HEK293 (cell line): ENCODE data around the gene SMIM24.

Source experiments
- CTCF ChIA-PET: fragments of 350-600 bp; formaldehyde crosslinking; extraction: SDS; loops from one replicate; lab custom pipeline; 2021; ENCODE audit warnings: antibody characterized with exemption; lab: Yijun Ruan, JAX
- POLR2A ChIA-PET: fragments of 300-600 bp; formaldehyde crosslinking; extraction: SDS; loops from one replicate; lab custom pipeline; 2020; ENCODE audit warnings: antibody characterized with exemption, inconsistent platforms; lab: Yijun Ruan, JAX
- H3K27ac ChIP-seq: fragments of 200-500 bp; sonication (Bioruptor generic); 2 replicates; pipeline ENCODE4 v1.5.1; 2014; ENCODE audit warnings: low read depth, low read length, control low read depth, inconsistent platforms; ENCODE audit errors: extremely low read depth
- H3K36me3 ChIP-seq, 2 experiments: fragments of 200-500 bp in 1 of 2; sonication (Bioruptor generic) in 1 of 2; 1 replicate in 1 of 2; 2 replicates in 1 of 2; pipeline ENCODE4 v1.5.1; 2014 to 2017; ENCODE audit warnings: inconsistent platforms in 2 of 2, low read length in 2 of 2; ENCODE audit not compliant: control insufficient read depth in 2 of 2, insufficient read depth in 1 of 2
- H3K4me1 ChIP-seq: fragments of 200-500 bp; sonication (Bioruptor generic); 2 replicates; pipeline ENCODE4 v1.5.1; 2014; ENCODE audit warnings: mild to moderate bottlenecking, low read length, inconsistent platforms; ENCODE audit not compliant: control insufficient read depth, insufficient read depth
- H3K4me3 ChIP-seq: 2 replicates; pipeline ENCODE4 v1.5.1; 2011; ENCODE audit warnings: low read depth, mild to moderate bottlenecking, control low read depth, low read length, moderate library complexity
- H3K9me3 ChIP-seq: fragments of 200-500 bp; sonication (Bioruptor generic); 2 replicates; pipeline ENCODE4 v1.5.1; 2014; ENCODE audit warnings: low read depth, low read length, inconsistent platforms; ENCODE audit not compliant: control insufficient read depth, insufficient read depth
- GLI4 ChIP-seq: fragments of 450-650 bp; formaldehyde crosslinking; IDR thresholded peaks from 2 replicates; pipeline ENCODE4 v1.5.1; 2016; ENCODE audit warnings: missing biosample characterization, missing genetic modification characterization
- GLIS1 ChIP-seq: fragments of 450-650 bp; formaldehyde crosslinking; IDR thresholded peaks from 2 replicates; pipeline ENCODE4 v1.5.1; 2016; ENCODE audit warnings: missing biosample characterization, missing genetic modification characterization
- GLIS2 ChIP-seq: fragments of 450-650 bp; formaldehyde crosslinking; IDR thresholded peaks from 2 replicates; pipeline ENCODE4 v1.5.1; 2016; ENCODE audit warnings: missing biosample characterization, missing genetic modification characterization
- HOXD13 ChIP-seq: sonication (generic); formaldehyde crosslinking; IDR thresholded peaks from 2 replicates; pipeline ENCODE4 v1.8.0; 2022; ENCODE audit warnings: missing genetic modification reagents, borderline replicate concordance
- RBAK ChIP-seq: fragments of 450-650 bp; formaldehyde crosslinking; IDR thresholded peaks from 2 replicates; pipeline ENCODE4 v1.5.1; 2016; ENCODE audit warnings: missing biosample characterization, missing genetic modification characterization
- ZIC2 ChIP-seq: fragments of 450-650 bp; formaldehyde crosslinking; IDR thresholded peaks from 2 replicates; pipeline ENCODE4 v1.5.1; 2016; ENCODE audit warnings: missing biosample characterization, missing genetic modification characterization
- ZNF10 ChIP-seq: fragments of 450-650 bp; formaldehyde crosslinking; IDR thresholded peaks from 2 replicates; pipeline ENCODE4 v1.5.1; 2017; ENCODE audit warnings: missing biosample characterization, missing genetic modification characterization
- ZNF114 ChIP-seq: fragments of 450-650 bp; formaldehyde crosslinking; IDR thresholded peaks from 2 replicates; pipeline ENCODE4 v1.5.0; 2017; ENCODE audit warnings: missing biosample characterization, missing genetic modification characterization
- ZNF510 ChIP-seq: fragments of 450-650 bp; formaldehyde crosslinking; IDR thresholded peaks from 2 replicates; pipeline ENCODE4 v1.5.1; 2018; ENCODE audit warnings: mild to moderate bottlenecking, missing genetic modification characterization, missing biosample characterization; ENCODE audit not compliant: insufficient replicate concordance
- ZNF549 ChIP-seq: fragments of 450-650 bp; IDR thresholded peaks from 2 replicates; pipeline ENCODE4 v1.5.1; 2018; ENCODE audit warnings: missing biosample characterization, missing genetic modification characterization, mild to moderate bottlenecking, inconsistent platforms, moderate library complexity
- ZNF600 ChIP-seq: fragments of 450-650 bp; formaldehyde crosslinking; IDR thresholded peaks from 2 replicates; pipeline ENCODE4 v1.5.1; 2016; ENCODE audit warnings: missing biosample characterization, missing genetic modification characterization
- ZNF624 ChIP-seq: fragments of 450-650 bp; formaldehyde crosslinking; IDR thresholded peaks from 2 replicates; pipeline ENCODE4 v1.5.1; 2017; ENCODE audit warnings: missing biosample characterization, missing genetic modification characterization
- ZNF747 ChIP-seq: fragments of 450-650 bp; formaldehyde crosslinking; IDR thresholded peaks from 2 replicates; pipeline ENCODE4 v1.5.1; 2016; ENCODE audit warnings: missing biosample characterization, missing genetic modification characterization
- TF ChIP-seq, protein P1 (sequence below): fragments of 450-650 bp; formaldehyde crosslinking; IDR thresholded peaks from 2 replicates; pipeline ENCODE4 v1.5.1; 2016; ENCODE audit warnings: missing biosample characterization, missing genetic modification characterization
- TF ChIP-seq, protein P2 (sequence below): fragments of 450-650 bp; formaldehyde crosslinking; IDR thresholded peaks from 2 replicates; pipeline ENCODE4 v1.5.1; 2016; ENCODE audit warnings: missing biosample characterization, missing genetic modification characterization
- TF ChIP-seq, protein P3 (sequence below): fragments of 450-650 bp; formaldehyde crosslinking; IDR thresholded peaks from 2 replicates; pipeline ENCODE4 v1.5.1; 2016; ENCODE audit warnings: missing biosample characterization, missing genetic modification characterization
- TF ChIP-seq, protein P4 (sequence below): fragments of 450-650 bp; formaldehyde crosslinking; IDR thresholded peaks from 2 replicates; pipeline ENCODE4 v1.5.1; 2016; ENCODE audit warnings: missing biosample characterization, missing genetic modification characterization

The SMIM24 gene

DNA sequence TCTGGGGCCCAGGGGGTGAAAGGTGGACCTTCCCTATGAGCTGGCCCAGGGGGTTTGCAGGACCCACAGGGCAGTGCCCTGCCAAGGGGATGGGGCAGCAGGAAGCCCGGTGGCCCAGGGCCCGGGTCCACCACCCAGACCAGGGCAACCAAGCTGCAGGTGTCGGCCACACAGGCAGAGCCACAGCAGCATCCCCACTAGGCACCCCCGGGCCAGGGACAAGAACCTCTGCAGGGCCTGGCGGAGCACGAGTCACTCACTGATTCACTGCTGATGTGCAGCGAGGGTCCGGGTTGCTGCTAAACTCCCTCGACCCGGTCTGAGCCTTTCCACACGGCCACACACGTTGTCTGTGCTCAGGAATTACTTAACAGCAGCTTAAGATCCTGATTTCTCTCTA lies 34.6 kb upstream of the SMIM24 start (continued):
- TF ChIP-seq, protein P1, sequence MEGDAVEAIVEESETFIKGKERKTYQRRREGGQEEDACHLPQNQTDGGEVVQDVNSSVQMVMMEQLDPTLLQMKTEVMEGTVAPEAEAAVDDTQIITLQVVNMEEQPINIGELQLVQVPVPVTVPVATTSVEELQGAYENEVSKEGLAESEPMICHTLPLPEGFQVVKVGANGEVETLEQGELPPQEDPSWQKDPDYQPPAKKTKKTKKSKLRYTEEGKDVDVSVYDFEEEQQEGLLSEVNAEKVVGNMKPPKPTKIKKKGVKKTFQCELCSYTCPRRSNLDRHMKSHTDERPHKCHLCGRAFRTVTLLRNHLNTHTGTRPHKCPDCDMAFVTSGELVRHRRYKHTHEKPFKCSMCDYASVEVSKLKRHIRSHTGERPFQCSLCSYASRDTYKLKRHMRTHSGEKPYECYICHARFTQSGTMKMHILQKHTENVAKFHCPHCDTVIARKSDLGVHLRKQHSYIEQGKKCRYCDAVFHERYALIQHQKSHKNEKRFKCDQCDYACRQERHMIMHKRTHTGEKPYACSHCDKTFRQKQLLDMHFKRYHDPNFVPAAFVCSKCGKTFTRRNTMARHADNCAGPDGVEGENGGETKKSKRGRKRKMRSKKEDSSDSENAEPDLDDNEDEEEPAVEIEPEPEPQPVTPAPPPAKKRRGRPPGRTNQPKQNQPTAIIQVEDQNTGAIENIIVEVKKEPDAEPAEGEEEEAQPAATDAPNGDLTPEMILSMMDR (tag by site-specific recombination), result no peak
- no peak for TF ChIP-seq RBAK (tag by site-specific recombination)
- no peak for TF ChIP-seq GLI4 (tag by site-specific recombination)
- TF ChIP-seq, protein P2, sequence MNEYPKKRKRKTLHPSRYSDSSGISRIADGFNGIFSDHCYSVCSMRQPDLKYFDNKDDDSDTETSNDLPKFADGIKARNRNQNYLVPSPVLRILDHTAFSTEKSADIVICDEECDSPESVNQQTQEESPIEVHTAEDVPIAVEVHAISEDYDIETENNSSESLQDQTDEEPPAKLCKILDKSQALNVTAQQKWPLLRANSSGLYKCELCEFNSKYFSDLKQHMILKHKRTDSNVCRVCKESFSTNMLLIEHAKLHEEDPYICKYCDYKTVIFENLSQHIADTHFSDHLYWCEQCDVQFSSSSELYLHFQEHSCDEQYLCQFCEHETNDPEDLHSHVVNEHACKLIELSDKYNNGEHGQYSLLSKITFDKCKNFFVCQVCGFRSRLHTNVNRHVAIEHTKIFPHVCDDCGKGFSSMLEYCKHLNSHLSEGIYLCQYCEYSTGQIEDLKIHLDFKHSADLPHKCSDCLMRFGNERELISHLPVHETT (tag by site-specific recombination), result no peak
- TF ChIP-seq ZNF600 (tag by site-specific recombination), result peak; percentile 62
- TF ChIP-seq ZIC2 (tag by site-specific recombination), result peak; percentile 50
- no peak for TF ChIP-seq HOXD13 (CRISPR knock-in tag)
- TF ChIP-seq GLIS2 (tag by site-specific recombination), result peak; percentile 37; the same call in 1 of the 2 replicates
- no peak for TF ChIP-seq ZNF510 (tag by site-specific recombination)
- TF ChIP-seq ZNF10, result no peak
- no peak for TF ChIP-seq ZNF114 (tag by site-specific recombination)
- TF ChIP-seq, protein P3, sequence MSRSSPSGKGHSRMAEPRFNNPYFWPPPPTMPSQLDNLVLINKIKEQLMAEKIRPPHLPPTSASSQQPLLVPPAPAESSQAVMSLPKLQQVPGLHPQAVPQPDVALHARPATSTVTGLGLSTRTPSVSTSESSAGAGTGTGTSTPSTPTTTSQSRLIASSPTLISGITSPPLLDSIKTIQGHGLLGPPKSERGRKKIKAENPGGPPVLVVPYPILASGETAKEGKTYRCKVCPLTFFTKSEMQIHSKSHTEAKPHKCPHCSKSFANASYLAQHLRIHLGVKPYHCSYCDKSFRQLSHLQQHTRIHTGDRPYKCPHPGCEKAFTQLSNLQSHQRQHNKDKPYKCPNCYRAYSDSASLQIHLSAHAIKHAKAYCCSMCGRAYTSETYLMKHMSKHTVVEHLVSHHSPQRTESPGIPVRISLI (tag by site-specific recombination), result no peak
- TF ChIP-seq, all 188 proteins: peak for 4

DNA sequence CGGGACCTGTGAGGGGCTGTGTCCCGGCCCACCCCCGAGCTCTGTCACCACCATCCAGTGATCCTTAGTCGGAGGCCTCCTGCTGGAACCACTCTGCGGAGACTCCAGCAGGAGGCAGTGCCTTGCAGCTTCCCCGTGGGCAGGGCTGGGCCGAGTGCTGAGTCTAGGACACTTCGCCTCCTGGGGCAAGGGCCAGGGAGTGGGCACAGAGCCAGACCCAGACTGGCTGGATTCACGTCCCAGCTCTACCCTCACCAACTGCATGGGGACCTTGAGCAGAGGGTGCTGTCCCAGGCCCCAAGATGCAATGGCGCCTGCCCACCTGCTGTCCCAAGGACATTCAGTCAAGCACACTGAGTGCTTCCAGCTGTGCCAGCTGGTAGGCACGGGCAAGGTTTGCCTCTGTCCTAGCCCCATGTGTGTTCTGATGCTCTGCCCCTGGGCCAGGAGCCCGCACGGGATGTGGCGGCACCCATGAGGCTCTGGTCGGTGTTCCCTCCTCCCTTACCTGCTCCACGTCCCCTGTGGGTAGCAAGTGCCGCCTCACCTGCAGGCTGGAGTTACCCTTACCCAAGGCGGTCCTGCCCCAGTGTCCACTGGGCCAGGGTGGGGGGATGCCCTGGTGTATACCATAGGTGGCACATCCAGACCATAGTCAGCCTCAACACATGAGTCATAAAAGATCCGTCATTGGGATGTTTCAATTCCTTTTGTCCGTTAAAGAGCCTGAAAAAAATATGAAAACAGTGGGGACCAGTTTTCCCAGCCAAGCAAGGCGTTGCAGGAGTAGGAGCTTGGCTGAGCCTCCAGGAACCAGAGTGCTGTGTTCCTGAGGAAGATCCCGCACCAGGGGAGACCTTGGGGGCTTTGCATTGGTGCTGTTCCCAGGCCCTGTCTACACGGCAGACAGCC lies 33.2 kb upstream of the SMIM24 start:
- ChIA-PET POLR2A (interaction anchor here (0.9 kb wide), 1 partner anchor 13 kb away, joined by 3 read pairs; no protein-coding TSS in a partner anchor), CTCF (interaction anchor here (1.1 kb wide), 1 partner anchor 13 kb away, joined by 3 read pairs; the partner anchor contains the start of gene DOHH)
- Histone ChIP-seq H3K9me3 (no peaks in the 10 kb centered on the region), H3K36me3 (peaks cover 19 to 70% of the 10 kb centered on the region in 2 experiments; a peak in 2 of 3 replicates), H3K4me1 (peaks cover 4% of the 10 kb centered on the region; the same call in 1 of the 2 replicates), H3K27ac (no peak overlapping the region), H3K4me3 (no peak overlapping the region)
- TF ChIP-seq ZIC2 (tag by site-specific recombination) (peak; percentile 98), ZNF747 (tag by site-specific recombination) (no peak), GLIS2 (tag by site-specific recombination) (peak; percentile 45; the same call in 1 of the 2 replicates), ZNF600 (tag by site-specific recombination) (0 out of 2 replicates have a peak, but pooled peaks have one; percentile 11), GLIS1 (tag by site-specific recombination) (peak; percentile 44), ZNF549 (tag by site-specific recombination) (no peak), ZNF624 (tag by site-specific recombination) (no peak)
- TF ChIP-seq, protein P4, sequence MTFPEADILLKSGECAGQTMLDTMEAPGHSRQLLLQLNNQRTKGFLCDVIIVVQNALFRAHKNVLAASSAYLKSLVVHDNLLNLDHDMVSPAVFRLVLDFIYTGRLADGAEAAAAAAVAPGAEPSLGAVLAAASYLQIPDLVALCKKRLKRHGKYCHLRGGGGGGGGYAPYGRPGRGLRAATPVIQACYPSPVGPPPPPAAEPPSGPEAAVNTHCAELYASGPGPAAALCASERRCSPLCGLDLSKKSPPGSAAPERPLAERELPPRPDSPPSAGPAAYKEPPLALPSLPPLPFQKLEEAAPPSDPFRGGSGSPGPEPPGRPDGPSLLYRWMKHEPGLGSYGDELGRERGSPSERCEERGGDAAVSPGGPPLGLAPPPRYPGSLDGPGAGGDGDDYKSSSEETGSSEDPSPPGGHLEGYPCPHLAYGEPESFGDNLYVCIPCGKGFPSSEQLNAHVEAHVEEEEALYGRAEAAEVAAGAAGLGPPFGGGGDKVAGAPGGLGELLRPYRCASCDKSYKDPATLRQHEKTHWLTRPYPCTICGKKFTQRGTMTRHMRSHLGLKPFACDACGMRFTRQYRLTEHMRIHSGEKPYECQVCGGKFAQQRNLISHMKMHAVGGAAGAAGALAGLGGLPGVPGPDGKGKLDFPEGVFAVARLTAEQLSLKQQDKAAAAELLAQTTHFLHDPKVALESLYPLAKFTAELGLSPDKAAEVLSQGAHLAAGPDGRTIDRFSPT (tag by site-specific recombination), result peak; percentile 48; the same call in 1 of the 2 replicates
